SK-N-SH treated with all-trans-retinoic acid at 6 μM for 48 hours (cell line): ENCODE results near the gene AGAP1.
"Not testable (repeated sequence)": the region's sequence is repeated elsewhere in the genome, so short reads cannot be mapped to it uniquely, and the experiment has no call there.

Experiments
- ATAC-seq: fragments of 200-7000 bp; cut with Tn5 transposase; 3 replicates; pipeline ENCODE4 v1.9.1; 2020; ENCODE audit warnings: mild to moderate bottlenecking, moderate library complexity
- ARNTL ChIP-seq: fragments of 450-650 bp; formaldehyde crosslinking; IDR thresholded peaks from 2 replicates; pipeline ENCODE4 v1.5.0; 2020; ENCODE audit warnings: low read depth, mild to moderate bottlenecking, moderate library complexity, borderline replicate concordance
- BACH2 ChIP-seq: fragments of 250-450 bp; sonication (Bioruptor Pico); IDR thresholded peaks from 2 replicates; pipeline ENCODE4 v1.9.0; 2021; ENCODE audit warnings: mild to moderate bottlenecking, borderline replicate concordance
- CSDC2 ChIP-seq: fragments of 250-450 bp; sonication (Bioruptor Pico); IDR thresholded peaks from 2 replicates; pipeline ENCODE4 v1.5.0; 2020; ENCODE audit warnings: mild to moderate bottlenecking, moderate library complexity
- ESRRG ChIP-seq: fragments of 250-450 bp; sonication (Bioruptor Pico); IDR thresholded peaks from 2 replicates; pipeline ENCODE4 v1.6.1; 2021; ENCODE audit warnings: mild to moderate bottlenecking
- ISL1 ChIP-seq: fragments of 250-450 bp; sonication (Bioruptor Pico); IDR thresholded peaks from 2 replicates; pipeline ENCODE4 v2.1.2; 2022; ENCODE audit warnings: mild to moderate bottlenecking, moderate library complexity
- OSR1 ChIP-seq: fragments of 250-450 bp; sonication (Bioruptor Pico); IDR thresholded peaks from 2 replicates; pipeline ENCODE4 v1.8.0; 2022; ENCODE audit warnings: moderate library complexity, mild to moderate bottlenecking, inconsistent platforms
- POU6F1 ChIP-seq: fragments of 250-450 bp; sonication (Bioruptor Pico); IDR thresholded peaks from 2 replicates; pipeline ENCODE4 v1.8.0; 2021; ENCODE audit warnings: low read depth, mild to moderate bottlenecking, moderate library complexity, borderline replicate concordance
- RARB ChIP-seq: fragments of 250-450 bp; sonication (Bioruptor Pico); IDR thresholded peaks from 2 replicates; pipeline ENCODE4 v1.8.0; 2021; ENCODE audit warnings: mild to moderate bottlenecking, moderate library complexity
- SNAI2 ChIP-seq: fragments of 250-450 bp; sonication (Bioruptor Pico); IDR thresholded peaks from 2 replicates; pipeline ENCODE4 v1.5.0; 2020; ENCODE audit warnings: mild to moderate bottlenecking, moderate library complexity
- TCF4 ChIP-seq: fragments of 250-450 bp; sonication (Bioruptor Pico); IDR thresholded peaks from 2 replicates; pipeline ENCODE4 v1.8.0; 2021; ENCODE audit warnings: mild to moderate bottlenecking, moderate library complexity, borderline replicate concordance
- TOX ChIP-seq: fragments of 250-450 bp; sonication (Bioruptor Pico); IDR thresholded peaks from 2 replicates; pipeline ENCODE4 v1.8.0; 2021; ENCODE audit warnings: mild to moderate bottlenecking, moderate library complexity, borderline replicate concordance
- ZFP3 ChIP-seq: fragments of 250-450 bp; sonication (Bioruptor Pico); IDR thresholded peaks from 2 replicates; pipeline ENCODE4 v1.5.0; 2020; ENCODE audit warnings: mild to moderate bottlenecking, moderate library complexity
- ZFP30 ChIP-seq: fragments of 450-650 bp; formaldehyde crosslinking; IDR thresholded peaks from 2 replicates; pipeline ENCODE4 v1.5.0; 2022; ENCODE audit warnings: mild to moderate bottlenecking, moderate library complexity
- ZNF565 ChIP-seq: fragments of 450-650 bp; formaldehyde crosslinking; conservative IDR thresholded peaks from 2 replicates; pipeline ENCODE4 v1.5.0; 2020; ENCODE audit warnings: low read depth, mild to moderate bottlenecking, moderate library complexity
- ZNF8 ChIP-seq: fragments of 450-650 bp; formaldehyde crosslinking; IDR thresholded peaks from 2 replicates; pipeline ENCODE4 v1.5.0; 2020; ENCODE audit warnings: mild to moderate bottlenecking, moderate library complexity
- TF ChIP-seq, protein P1 (sequence below): fragments of 250-450 bp; sonication (Bioruptor Pico); IDR thresholded peaks from 2 replicates; pipeline ENCODE4 v1.5.1; 2021; ENCODE audit warnings: mild to moderate bottlenecking, moderate library complexity
- TF ChIP-seq, protein P2 (sequence below): fragments of 250-450 bp; sonication (Bioruptor Pico); IDR thresholded peaks from 2 replicates; pipeline ENCODE4 v1.8.0; 2020; ENCODE audit warnings: mild to moderate bottlenecking, moderate library complexity, borderline replicate concordance
- TF ChIP-seq, protein P3 (sequence below): fragments of 250-450 bp; sonication (Bioruptor Pico); IDR thresholded peaks from 2 replicates; pipeline ENCODE4 v1.5.1; 2020; ENCODE audit warnings: low read depth, mild to moderate bottlenecking, moderate library complexity
- TF ChIP-seq, protein P4 (sequence below): fragments of 250-450 bp; sonication (Bioruptor Pico); IDR thresholded peaks from 2 replicates; pipeline ENCODE4 v1.5.0; 2020; ENCODE audit warnings: mild to moderate bottlenecking, moderate library complexity

Gene AGAP1

GRCh38 chr2:235601960-235602704 is 108.3 kb downstream of the AGAP1 start:
- ATAC-seq, result no peak
- TF ChIP-seq SNAI2 (CRISPR knock-in tag) (no peak), TOX (no peak), ZNF8 (CRISPR knock-in tag) (no peak), RARB (CRISPR knock-in tag) (no peak), OSR1 (CRISPR knock-in tag) (no peak), ISL1 (CRISPR knock-in tag) (no peak), POU6F1 (CRISPR knock-in tag) (no peak), ZFP3 (CRISPR knock-in tag) (no peak), ARNTL (CRISPR knock-in tag) (no peak), BACH2 (no peak), ZFP30 (CRISPR knock-in tag) (no peak), ESRRG (no peak), TCF4 (CRISPR knock-in tag) (no peak), CSDC2 (no peak), ZNF565 (CRISPR knock-in tag) (no peak)
- TF ChIP-seq, protein P1, sequence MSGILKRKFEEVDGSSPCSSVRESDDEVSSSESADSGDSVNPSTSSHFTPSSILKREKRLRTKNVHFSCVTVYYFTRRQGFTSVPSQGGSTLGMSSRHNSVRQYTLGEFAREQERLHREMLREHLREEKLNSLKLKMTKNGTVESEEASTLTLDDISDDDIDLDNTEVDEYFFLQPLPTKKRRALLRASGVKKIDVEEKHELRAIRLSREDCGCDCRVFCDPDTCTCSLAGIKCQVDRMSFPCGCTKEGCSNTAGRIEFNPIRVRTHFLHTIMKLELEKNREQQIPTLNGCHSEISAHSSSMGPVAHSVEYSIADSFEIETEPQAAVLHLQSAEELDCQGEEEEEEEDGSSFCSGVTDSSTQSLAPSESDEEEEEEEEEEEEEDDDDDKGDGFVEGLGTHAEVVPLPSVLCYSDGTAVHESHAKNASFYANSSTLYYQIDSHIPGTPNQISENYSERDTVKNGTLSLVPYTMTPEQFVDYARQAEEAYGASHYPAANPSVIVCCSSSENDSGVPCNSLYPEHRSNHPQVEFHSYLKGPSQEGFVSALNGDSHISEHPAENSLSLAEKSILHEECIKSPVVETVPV (CRISPR knock-in tag), result no peak
- TF ChIP-seq, protein P2, sequence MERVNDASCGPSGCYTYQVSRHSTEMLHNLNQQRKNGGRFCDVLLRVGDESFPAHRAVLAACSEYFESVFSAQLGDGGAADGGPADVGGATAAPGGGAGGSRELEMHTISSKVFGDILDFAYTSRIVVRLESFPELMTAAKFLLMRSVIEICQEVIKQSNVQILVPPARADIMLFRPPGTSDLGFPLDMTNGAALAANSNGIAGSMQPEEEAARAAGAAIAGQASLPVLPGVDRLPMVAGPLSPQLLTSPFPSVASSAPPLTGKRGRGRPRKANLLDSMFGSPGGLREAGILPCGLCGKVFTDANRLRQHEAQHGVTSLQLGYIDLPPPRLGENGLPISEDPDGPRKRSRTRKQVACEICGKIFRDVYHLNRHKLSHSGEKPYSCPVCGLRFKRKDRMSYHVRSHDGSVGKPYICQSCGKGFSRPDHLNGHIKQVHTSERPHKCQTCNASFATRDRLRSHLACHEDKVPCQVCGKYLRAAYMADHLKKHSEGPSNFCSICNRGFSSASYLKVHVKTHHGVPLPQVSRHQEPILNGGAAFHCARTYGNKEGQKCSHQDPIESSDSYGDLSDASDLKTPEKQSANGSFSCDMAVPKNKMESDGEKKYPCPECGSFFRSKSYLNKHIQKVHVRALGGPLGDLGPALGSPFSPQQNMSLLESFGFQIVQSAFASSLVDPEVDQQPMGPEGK (CRISPR knock-in tag), result no peak
- TF ChIP-seq, protein P3, sequence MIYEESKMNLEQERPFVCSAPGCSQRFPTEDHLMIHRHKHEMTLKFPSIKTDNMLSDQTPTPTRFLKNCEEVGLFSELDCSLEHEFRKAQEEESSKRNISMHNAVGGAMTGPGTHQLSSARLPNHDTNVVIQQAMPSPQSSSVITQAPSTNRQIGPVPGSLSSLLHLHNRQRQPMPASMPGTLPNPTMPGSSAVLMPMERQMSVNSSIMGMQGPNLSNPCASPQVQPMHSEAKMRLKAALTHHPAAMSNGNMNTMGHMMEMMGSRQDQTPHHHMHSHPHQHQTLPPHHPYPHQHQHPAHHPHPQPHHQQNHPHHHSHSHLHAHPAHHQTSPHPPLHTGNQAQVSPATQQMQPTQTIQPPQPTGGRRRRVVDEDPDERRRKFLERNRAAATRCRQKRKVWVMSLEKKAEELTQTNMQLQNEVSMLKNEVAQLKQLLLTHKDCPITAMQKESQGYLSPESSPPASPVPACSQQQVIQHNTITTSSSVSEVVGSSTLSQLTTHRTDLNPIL, result no peak
- TF ChIP-seq, protein P4, sequence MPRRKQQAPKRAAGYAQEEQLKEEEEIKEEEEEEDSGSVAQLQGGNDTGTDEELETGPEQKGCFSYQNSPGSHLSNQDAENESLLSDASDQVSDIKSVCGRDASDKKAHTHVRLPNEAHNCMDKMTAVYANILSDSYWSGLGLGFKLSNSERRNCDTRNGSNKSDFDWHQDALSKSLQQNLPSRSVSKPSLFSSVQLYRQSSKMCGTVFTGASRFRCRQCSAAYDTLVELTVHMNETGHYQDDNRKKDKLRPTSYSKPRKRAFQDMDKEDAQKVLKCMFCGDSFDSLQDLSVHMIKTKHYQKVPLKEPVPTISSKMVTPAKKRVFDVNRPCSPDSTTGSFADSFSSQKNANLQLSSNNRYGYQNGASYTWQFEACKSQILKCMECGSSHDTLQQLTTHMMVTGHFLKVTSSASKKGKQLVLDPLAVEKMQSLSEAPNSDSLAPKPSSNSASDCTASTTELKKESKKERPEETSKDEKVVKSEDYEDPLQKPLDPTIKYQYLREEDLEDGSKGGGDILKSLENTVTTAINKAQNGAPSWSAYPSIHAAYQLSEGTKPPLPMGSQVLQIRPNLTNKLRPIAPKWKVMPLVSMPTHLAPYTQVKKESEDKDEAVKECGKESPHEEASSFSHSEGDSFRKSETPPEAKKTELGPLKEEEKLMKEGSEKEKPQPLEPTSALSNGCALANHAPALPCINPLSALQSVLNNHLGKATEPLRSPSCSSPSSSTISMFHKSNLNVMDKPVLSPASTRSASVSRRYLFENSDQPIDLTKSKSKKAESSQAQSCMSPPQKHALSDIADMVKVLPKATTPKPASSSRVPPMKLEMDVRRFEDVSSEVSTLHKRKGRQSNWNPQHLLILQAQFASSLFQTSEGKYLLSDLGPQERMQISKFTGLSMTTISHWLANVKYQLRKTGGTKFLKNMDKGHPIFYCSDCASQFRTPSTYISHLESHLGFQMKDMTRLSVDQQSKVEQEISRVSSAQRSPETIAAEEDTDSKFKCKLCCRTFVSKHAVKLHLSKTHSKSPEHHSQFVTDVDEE (CRISPR knock-in tag), result no peak
- TF ChIP-seq, all 23 proteins: peak for 0

DNA sequence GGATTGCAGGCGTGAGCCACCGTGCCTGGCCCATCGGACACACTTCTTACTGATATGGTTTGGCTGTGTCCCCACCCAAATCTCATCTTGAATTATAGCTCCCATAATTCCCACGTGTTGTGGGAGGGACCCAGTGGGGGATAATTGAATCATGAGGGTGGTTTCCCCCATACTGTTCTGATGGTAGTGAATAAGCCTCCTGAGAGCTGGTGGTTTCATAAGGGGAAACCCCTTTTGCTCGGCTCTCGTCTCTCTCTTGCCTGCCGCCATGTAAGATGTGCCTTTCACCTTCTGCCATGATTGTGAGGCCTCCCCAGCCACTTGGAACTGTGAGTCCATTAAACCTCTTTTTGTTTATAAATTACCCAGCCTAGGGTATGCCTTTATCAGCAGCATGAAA is 109.1 kb downstream of the AGAP1 start:
- not testable (repeated sequence) for ATAC-seq

DNA sequence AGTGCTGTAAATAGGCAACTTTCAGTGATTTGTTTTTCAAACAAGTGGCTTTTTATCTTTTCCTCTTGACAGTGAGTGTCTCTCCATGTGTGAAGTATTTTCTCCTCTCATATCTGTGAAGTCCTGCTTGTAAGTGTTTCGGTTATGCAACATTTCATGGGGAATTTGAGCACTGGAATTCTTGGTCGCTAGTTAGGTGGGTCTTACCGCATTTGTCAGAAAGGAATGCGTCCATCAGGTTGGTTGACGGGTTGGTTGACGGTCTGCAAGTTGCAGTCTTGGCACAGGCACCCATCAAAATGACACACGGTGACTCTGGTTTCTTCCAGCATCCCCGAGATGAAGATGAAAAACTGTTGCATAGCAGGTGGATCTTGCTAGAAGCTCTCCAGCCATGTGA is 109.8 kb downstream of the AGAP1 start:
- TF ChIP-seq, protein P4 (CRISPR knock-in tag), result no peak
- no peak for TF ChIP-seq ARNTL (CRISPR knock-in tag)
- TF ChIP-seq TCF4 (CRISPR knock-in tag), result no peak
- TF ChIP-seq, protein P1 (CRISPR knock-in tag), result no peak
- TF ChIP-seq TOX, result no peak
- TF ChIP-seq CSDC2, result no peak
- no peak for ATAC-seq
